Tibial nerve (tissue), 4 donors: Measurements from ENCODE around the gene ITIH3. TPM values are rescaled to one million over a fixed set of nuclear protein-coding genes. Genes with fewer than 3 reads are reported as not detected.

Source experiments
- DNase-seq, 2 donors: peaks; one replicate each; pipeline ENCODE4 v3.0.0-alpha.2; 2019; ENCODE audit warnings: low spot score in 2 of 2
- H3K27ac ChIP-seq, 4 donors: fragments of 200-600 bp; sonication (generic) in 3 of 4; one replicate each; pipeline ENCODE4 v1.5.1; 2017 to 2019; ENCODE audit warnings: mild to moderate bottlenecking in 1 of 4
- H3K27me3 ChIP-seq, 2 donors: fragments of 200-600 bp; sonication (generic) in 1 of 2; one replicate each; pipeline versions ENCODE4 v1.5.1 to v1.6.0; 2017 to 2019
- H3K36me3 ChIP-seq, 3 donors: fragments of 200-600 bp; sonication (generic); one replicate each; pipeline ENCODE4 v1.5.1; 2018 to 2019
- H3K4me1 ChIP-seq, 4 donors: fragments of 200-600 bp; sonication (generic) in 3 of 4; one replicate each; pipeline ENCODE4 v1.5.1; 2017 to 2019
- H3K4me3 ChIP-seq, 4 donors: fragments of 200-600 bp; sonication (generic) in 3 of 4; one replicate each; pipeline ENCODE4 v1.5.1; 2017 to 2019; ENCODE audit warnings: mild to moderate bottlenecking in 1 of 4, moderate library complexity in 1 of 4
- H3K9me3 ChIP-seq, 4 donors: fragments of 200-600 bp; sonication (generic) in 3 of 4; one replicate each; pipeline ENCODE4 v1.5.1; 2017 to 2019
- CTCF ChIP-seq, 5 experiments: fragments of 200-600 bp in 3 of 5; fragments of 450-650 bp in 2 of 5; sonication (generic) in 3 of 5; IDR thresholded peaks; one replicate each; pipeline ENCODE4 v1.5.1; 2016 to 2019; ENCODE audit warnings: antibody characterized with exemption in 5 of 5, mild to moderate bottlenecking in 3 of 5, moderate library complexity in 2 of 5
- EP300 ChIP-seq, 2 donors: sonication (generic); formaldehyde crosslinking; IDR thresholded peaks; one replicate each; pipeline ENCODE4 v1.6.1; 2017; ENCODE audit warnings: antibody characterized with exemption in 2 of 2, mild to moderate bottlenecking in 1 of 2
- POLR2A ChIP-seq, 2 donors: fragments of 450-650 bp; IDR thresholded peaks; one replicate each; pipeline ENCODE4 v1.6.1; 2017; ENCODE audit warnings: antibody characterized with exemption in 2 of 2, mild to moderate bottlenecking in 2 of 2, moderate library complexity in 2 of 2
- WGBS, 2 donors: methylation state at CpG; one replicate each; pipeline ENCODE4 v1.1.5; 2018; 5-methylcytosine and 5-hydroxymethylcytosine counted together
- total RNA-seq, 4 donors: library from RNA; depleted of rRNA; stranded (reverse); fragments of >200 nt; gene quantifications; one replicate each; pipeline ENCODE4 v1.1.0, GENCODE V29; 2016

ITIH3 gene
- total RNA-seq, 4 donors from 2014 or later: 9.4 to 29.6 (median 20.1) TPM

- 87 to 89% methylated on average over 7 to 14 of the region's 14 CpGs for WGBS, 2 donors
- Histone ChIP-seq H3K4me1 (peaks cover 0 to 31% (median 2%) of the 10 kb centered on the region in 4 donors), H3K9me3 (no peaks in the 10 kb centered on the region), H3K27ac (peak overlapping the region in 1 of 4 donors; percentile 28), H3K27me3 (no peaks in the 10 kb centered on the region), H3K36me3 (peaks cover 0 to 71% (median 0%) of the 10 kb centered on the region in 3 donors), H3K4me3 (no peak overlapping the region)
- no peak for DNase-seq
- no peak for TF ChIP-seq CTCF (IDR thresholded peaks at IDR 0.05)
- TF ChIP-seq EP300 (IDR thresholded peaks at IDR 0.05): no peak
- no peak for TF ChIP-seq POLR2A (IDR thresholded peaks at IDR 0.05)
These were observed 38.6 kb downstream of the ITIH3 start for GRCh38 chr3:52833202-52833601.

GRCh38 chr3:52834871-52835501 is 40.4 kb downstream of the ITIH3 start, which contains the start of gene MUSTN1:
Gene MUSTN1, minus strand, starts transcription at chr3:52835019. Its CDS starts 71 bp downstream, at chr3:52834948.
- Histone ChIP-seq H3K4me3 (peak within 1 kb of the TSS in 2 of 4 donors; percentile 5 to 38), H3K27me3 (no peaks in the 10 kb centered on the region), H3K9me3 (no peaks in the 10 kb centered on the region), H3K36me3 (peaks cover 0 to 72% (median 0%) of the 10 kb centered on the region in 3 donors), H3K27ac (peak within 1 kb of the TSS in 2 of 4 donors; percentile 43 to 59), H3K4me1 (peaks cover 0 to 31% (median 2%) of the 10 kb centered on the region in 4 donors)
- 36 to 53% methylated on average over 11 of the region's 11 CpGs for WGBS, 2 donors
- TF ChIP-seq EP300 (IDR thresholded peaks at IDR 0.05): peak in 1 of 2 donors; percentile 5
- no peak for TF ChIP-seq CTCF (IDR thresholded peaks at IDR 0.05)
- TF ChIP-seq POLR2A (IDR thresholded peaks at IDR 0.05): no peak
- DNase-seq: peak; percentile 51 to 61

- TF ChIP-seq POLR2A (IDR thresholded peaks at IDR 0.05) (no peak), CTCF (IDR thresholded peaks at IDR 0.05) (no peak), EP300 (IDR thresholded peaks at IDR 0.05) (no peak)
- no peak for DNase-seq
- Histone ChIP-seq H3K4me1 (peaks cover 0 to 25% (median 2%) of the 10 kb centered on the region in 4 donors), H3K27ac (peak overlapping the region in 2 of 4 donors; percentile 43 to 59), H3K27me3 (no peaks in the 10 kb centered on the region), H3K9me3 (no peaks in the 10 kb centered on the region), H3K36me3 (peaks cover 0 to 81% (median 0%) of the 10 kb centered on the region in 3 donors), H3K4me3 (peak overlapping the region in 1 of 4 donors; percentile 38)
- 78 to 84% methylated on average over 8 of the region's 8 CpGs for WGBS, 2 donors
These were observed 41.3 kb downstream of the ITIH3 start for GRCh38 chr3:52835766-52836470.

- no peak for TF ChIP-seq POLR2A (IDR thresholded peaks at IDR 0.05)
- no peak for TF ChIP-seq CTCF (IDR thresholded peaks at IDR 0.05)
- TF ChIP-seq EP300 (IDR thresholded peaks at IDR 0.05): no peak
- Histone ChIP-seq H3K4me3 (no peak overlapping the region), H3K27ac (peak overlapping the region in 2 of 4 donors; percentile 43 to 59), H3K36me3 (peaks cover 0 to 87% (median 0%) of the 10 kb centered on the region in 3 donors), H3K27me3 (no peaks in the 10 kb centered on the region), H3K4me1 (peaks cover 0 to 22% (median under 1%) of the 10 kb centered on the region in 4 donors), H3K9me3 (no peaks in the 10 kb centered on the region)
- 80 to 88% methylated on average over 5 of the region's 5 CpGs for WGBS, 2 donors
- DNase-seq: no peak
These were observed 41.9 kb downstream of the ITIH3 start for GRCh38 chr3:52836471-52836845.

GRCh38 chr3:52836986-52837385 is 42.4 kb downstream of the ITIH3 start:
- H3K4me3 ChIP-seq: no peak overlapping the region
- no peaks in the 10 kb centered on the region for H3K9me3 ChIP-seq
- no peaks in the 10 kb centered on the region for H3K27me3 ChIP-seq
- no peak for TF ChIP-seq POLR2A (IDR thresholded peaks at IDR 0.05)
- no peak for TF ChIP-seq EP300 (IDR thresholded peaks at IDR 0.05)
- no peak for TF ChIP-seq CTCF (IDR thresholded peaks at IDR 0.05)
- peak overlapping the region in 1 of 4 donors; percentile 59 for H3K27ac ChIP-seq
- DNase-seq: no peak
- WGBS, 2 donors: 74 to 81% methylated on average over 4 of the region's 4 CpGs
- peaks cover 0 to 16% (median 0%) of the 10 kb centered on the region in 4 donors for H3K4me1 ChIP-seq
- H3K36me3 ChIP-seq: peaks cover 0 to 91% (median 0%) of the 10 kb centered on the region in 3 donors
